Natural killer cell treated with Interleukin-12 subunit alpha and Interleukin-12 subunit beta and Interleukin-15 and Interleukin-18, amount 100 ng/mL, for 72 hours (primary cell): ENCODE data around the gene MSL1. TPM values are rescaled to one million over a fixed set of nuclear protein-coding genes. Genes with fewer than 3 reads are reported as not detected.
"Not testable (repeated sequence)": the region's sequence is repeated elsewhere in the genome, so short reads cannot be mapped to it uniquely, and the experiment has no call there.

ENCODE experiments used
- ATAC-seq, 2 donors: fragments of 150-1000 bp; cut with Tn5 transposase in 1 of 2; sonication (Bioruptor Pico), chemical (Tn5 transposase) in 1 of 2; 2 replicates each; pipeline ENCODE4 v1.10.0; 2021
- DNase-seq: peaks from one replicate; pipeline ENCODE4 v3.0.0; 2022; ENCODE audit warnings: low spot score
- H3K27ac Mint-ChIP-seq, 2 donors: 1 replicate in 1 of 2; 2 replicates in 1 of 2; pipeline ENCODE4 v1.8.0; 2022; ENCODE audit warnings: mixed read lengths in 2 of 2, mild to moderate bottlenecking in 1 of 2, moderate library complexity in 1 of 2
- H3K27me3 Mint-ChIP-seq, 2 donors: 1 replicate in 1 of 2; 2 replicates in 1 of 2; pipeline ENCODE4 v1.8.0; 2022; ENCODE audit warnings: mixed read lengths in 2 of 2
- H3K36me3 Mint-ChIP-seq: one replicate; pipeline ENCODE4 v1.8.0; 2022; ENCODE audit warnings: mixed read lengths
- H3K4me1 Mint-ChIP-seq, 2 donors: 1 replicate in 1 of 2; 2 replicates in 1 of 2; pipeline ENCODE4 v1.8.0; 2022; ENCODE audit warnings: low read depth in 2 of 2, mixed read lengths in 2 of 2, mild to moderate bottlenecking in 1 of 2
- H3K4me3 Mint-ChIP-seq: one replicate; pipeline ENCODE4 v1.8.0; 2022; ENCODE audit warnings: mixed read lengths
- H3K9me3 Mint-ChIP-seq: 2 replicates; pipeline ENCODE4 v1.8.0; 2022; ENCODE audit warnings: mixed read lengths
- total RNA-seq, 2 donors: library from RNA; stranded (reverse); gene quantifications; one replicate each; pipeline ENCODE4 v1.2.3, GENCODE V29; 2022

MSL1 gene
- total RNA-seq, 2 donors from 2014 or later = 79.8 to 102 TPM

DNA sequence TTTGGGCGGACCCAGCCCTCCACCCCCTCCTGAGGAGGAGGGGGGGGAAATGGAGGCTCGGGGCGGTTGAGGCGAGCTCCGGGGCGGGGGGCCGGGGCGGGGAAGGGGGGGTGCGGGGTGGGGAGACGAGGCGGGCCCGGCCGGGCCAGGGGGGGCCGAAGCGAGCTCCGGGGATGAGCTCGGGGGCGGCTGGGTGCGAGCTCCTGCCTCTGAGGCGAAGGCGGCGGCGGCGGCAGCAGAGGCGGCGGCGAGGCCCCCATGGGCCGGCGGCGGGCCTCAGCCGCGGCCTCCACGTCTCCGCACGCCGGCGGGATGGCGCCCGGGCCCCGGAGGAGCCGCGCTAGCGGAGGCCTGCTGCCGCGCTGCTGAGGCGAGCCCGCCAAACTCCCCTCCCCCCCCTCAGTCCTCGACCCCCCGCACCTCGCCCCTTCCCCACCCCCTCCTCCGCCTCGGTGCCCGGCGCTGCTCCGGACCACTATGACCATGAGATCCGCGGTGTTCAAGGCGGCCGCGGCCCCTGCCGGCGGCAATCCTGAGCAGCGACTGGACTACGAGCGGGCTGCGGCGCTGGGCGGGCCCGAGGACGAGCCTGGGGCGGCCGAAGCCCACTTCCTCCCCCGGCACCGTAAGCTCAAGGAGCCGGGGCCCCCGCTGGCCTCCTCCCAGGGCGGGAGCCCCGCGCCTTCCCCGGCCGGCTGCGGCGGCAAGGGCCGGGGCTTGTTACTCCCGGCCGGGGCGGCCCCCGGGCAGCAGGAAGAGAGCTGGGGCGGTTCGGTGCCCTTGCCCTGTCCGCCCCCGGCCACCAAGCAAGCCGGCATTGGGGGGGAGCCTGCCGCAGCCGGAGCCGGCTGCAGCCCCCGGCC is 596 bp downstream of the MSL1 start:
- H3K4me3 Mint-ChIP-seq = no peak overlapping the region
- ATAC-seq (peak; percentile 59 to 72), DNase-seq (no peak)
- no peaks in the 10 kb centered on the region for H3K9me3 Mint-ChIP-seq
- H3K4me1 Mint-ChIP-seq = peaks cover 33 to 37% of the 10 kb centered on the region in 2 donors
- no peaks in the 10 kb centered on the region for H3K27me3 Mint-ChIP-seq
- H3K36me3 Mint-ChIP-seq = peaks cover 16% of the 10 kb centered on the region
- peak overlapping the region; percentile 85 to 93 for H3K27ac Mint-ChIP-seq

DNA sequence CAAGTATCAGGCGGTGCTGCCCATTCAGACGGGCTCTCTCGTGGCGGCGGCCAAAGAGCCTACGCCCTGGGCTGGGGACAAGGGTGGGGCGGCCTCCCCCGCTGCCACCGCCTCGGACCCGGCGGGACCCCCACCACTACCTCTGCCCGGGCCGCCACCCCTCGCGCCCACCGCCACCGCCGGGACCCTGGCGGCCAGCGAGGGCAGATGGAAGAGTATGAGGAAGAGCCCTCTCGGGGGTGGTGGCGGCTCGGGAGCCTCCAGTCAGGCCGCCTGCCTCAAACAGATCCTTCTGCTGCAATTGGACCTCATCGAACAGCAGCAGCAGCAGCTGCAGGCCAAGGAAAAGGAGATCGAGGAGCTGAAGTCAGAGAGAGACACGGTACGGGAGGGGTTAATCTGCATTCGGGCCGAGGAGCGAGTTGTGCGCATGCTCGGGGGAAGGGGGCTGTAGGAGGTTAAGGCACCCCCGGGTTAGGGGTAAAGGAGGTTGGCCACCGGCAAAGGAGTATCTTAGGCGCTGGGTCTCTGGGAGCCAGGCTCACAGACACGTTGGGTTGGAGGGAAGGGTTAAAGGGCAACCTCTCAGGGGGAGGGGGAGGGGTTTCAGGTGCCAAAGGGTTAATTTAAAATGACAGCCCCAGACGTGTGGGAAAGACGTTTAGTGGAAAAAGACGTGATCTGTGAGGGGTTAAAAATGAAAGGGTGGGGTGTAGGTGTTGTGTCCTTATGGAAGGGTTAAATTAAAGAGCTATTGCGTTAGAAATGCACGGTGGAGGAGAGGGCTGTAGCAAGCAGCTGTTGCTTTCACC is 1.4 kb downstream of the MSL1 start:
- Mint-ChIP-seq H3K4me3 (peak overlapping the region; percentile 100), H3K27me3 (no peaks in the 10 kb centered on the region), H3K27ac (peak overlapping the region; percentile 85 to 93), H3K4me1 (peaks cover 33 to 36% of the 10 kb centered on the region in 2 donors), H3K36me3 (peaks cover 16% of the 10 kb centered on the region), H3K9me3 (no peaks in the 10 kb centered on the region)
- DNase-seq (peak; percentile 73), ATAC-seq (peak in 1 of 2 donors; percentile 22)

DNA sequence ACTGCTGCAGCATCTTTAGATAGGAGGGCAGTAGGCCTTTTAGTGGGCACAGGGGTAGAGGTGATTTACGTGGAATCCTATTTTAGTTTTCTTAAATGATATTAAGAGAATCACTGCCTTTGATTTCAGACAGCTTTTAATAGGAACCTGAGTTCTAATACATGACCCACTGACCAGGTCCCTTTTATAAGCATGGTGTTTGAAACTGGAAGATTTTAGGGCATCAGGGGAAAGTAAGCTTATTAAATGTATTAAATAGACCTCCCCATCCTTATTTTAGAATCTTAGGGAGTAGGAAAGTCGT is 2.0 kb downstream of the MSL1 start:
- Mint-ChIP-seq H3K4me3 (peak overlapping the region; percentile 100), H3K27ac (peak overlapping the region; percentile 85 to 93), H3K27me3 (no peaks in the 10 kb centered on the region), H3K9me3 (no peaks in the 10 kb centered on the region), H3K4me1 (peaks cover 33% of the 10 kb centered on the region in 2 donors), H3K36me3 (peaks cover 16% of the 10 kb centered on the region)
- ATAC-seq (no peak), DNase-seq (no peak)

DNA sequence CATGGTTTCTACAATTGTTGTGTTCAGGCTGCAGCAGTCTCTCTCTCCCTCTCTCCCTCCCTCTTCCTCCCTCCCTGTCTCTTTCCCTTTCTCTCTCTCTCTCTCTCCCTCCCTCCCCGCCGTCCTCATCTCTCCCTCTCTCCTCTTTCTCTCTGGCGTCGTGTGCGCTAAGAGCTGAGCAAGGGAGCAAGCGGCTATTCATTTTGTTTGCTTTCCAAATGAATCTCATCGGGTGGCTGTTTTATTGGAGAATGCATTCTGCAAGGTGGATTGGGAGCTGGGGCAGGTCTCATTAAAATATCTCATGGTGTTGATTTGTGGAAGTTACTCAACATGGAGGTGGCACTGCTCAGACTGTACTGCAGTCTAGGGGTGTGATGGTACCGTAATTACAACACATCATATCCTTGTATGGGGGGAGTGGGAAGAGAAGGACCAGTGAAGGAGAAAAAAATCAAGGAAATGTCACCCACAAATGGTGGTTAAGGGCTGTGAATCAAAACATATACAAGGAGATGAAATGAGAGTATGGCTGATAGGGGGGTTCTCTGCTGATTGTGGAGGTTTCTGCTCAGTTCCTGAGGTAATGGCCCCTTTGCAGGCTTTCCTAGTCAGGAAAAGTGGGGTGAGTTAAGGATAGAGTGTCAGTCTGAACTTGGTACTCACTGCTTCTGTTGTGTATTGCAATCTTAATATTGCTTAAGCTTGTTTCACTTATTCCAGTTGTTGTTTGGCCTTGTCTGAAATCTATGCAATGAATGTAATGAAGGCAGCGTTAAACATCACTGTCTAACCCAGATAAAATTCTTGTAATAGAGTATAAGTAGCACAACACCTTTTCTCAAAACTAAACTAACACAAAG is 2.7 kb downstream of the MSL1 start:
- Mint-ChIP-seq H3K4me1 (peaks cover 33% of the 10 kb centered on the region in 2 donors), H3K9me3 (no peaks in the 10 kb centered on the region)

DNA sequence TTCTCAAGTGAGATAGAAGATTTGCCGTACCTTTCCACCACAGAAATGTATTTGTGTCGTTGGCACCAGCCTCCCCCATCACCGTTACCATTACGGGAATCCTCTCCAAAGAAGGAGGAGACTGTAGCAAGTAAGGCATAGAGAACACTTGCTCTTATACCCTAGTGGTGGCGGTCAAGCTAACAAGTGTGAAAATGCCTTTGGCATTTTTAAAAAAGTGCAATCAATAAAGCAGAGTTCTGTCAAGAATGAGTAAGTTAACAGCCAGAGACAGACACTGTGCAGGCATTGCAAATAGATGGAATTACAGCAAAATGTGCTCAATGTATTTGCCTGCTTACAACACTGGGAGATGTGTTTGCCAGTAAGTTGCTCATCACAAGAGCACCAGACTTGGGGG is 7.7 kb downstream of the MSL1 start:
- Mint-ChIP-seq H3K4me1 (peaks cover 17 to 26% of the 10 kb centered on the region in 2 donors), H3K27me3 (no peaks in the 10 kb centered on the region), H3K9me3 (no peaks in the 10 kb centered on the region), H3K4me3 (no peak overlapping the region), H3K36me3 (peaks cover 54% of the 10 kb centered on the region), H3K27ac (peak overlapping the region in 1 of 2 donors; percentile 77)
- ATAC-seq (no peak), DNase-seq (no peak)

More for the DNA sequence above, 2.7 kb downstream of the MSL1 start:
- peaks cover 21% of the 10 kb centered on the region for H3K36me3 Mint-ChIP-seq
- no peaks in the 10 kb centered on the region for H3K27me3 Mint-ChIP-seq
- DNase-seq (no peak), ATAC-seq (no peak)
- H3K4me3 Mint-ChIP-seq = peak overlapping the region; percentile 100
- H3K27ac Mint-ChIP-seq = peak overlapping the region; percentile 85 to 93

DNA sequence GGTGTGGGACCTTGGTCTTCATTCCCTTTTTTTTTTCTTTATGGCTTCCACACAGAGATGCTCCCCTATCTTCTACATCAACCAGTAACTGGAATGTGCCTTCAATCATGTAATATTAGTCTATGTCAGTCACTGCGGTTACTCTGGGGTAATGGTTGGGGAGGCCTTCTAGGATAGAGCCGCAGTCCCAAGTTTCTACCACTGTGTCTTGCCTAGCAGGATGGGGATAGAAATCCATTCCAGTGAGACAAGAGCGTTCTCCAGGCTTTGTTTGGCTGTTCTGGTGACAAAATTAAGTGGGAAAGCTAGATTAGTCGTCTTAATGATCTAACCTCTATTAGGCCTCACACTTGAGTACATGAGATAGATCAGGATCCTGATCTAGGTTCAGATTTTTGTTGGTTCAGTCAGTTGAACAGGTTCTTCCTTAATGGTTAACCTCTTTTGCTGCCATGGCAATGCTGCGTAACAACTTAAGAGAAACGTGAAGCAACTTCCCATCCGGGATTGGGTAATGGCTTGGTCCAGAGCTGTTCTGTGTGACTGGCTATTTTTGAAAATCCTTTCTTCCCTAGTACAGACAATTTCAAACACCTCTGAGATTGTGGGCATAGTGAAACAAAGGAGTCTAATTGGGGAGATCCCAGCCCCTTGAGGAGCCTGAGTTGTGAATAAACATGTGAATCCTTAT is 8.7 kb downstream of the MSL1 start:
- H3K4me3 Mint-ChIP-seq = no peak overlapping the region
- no peaks in the 10 kb centered on the region for H3K27me3 Mint-ChIP-seq
- peaks cover 13 to 20% of the 10 kb centered on the region in 2 donors for H3K4me1 Mint-ChIP-seq
- H3K36me3 Mint-ChIP-seq = peaks cover 61% of the 10 kb centered on the region
- H3K9me3 Mint-ChIP-seq = no peaks in the 10 kb centered on the region
- DNase-seq (no peak), ATAC-seq (peak in 1 of 2 donors; percentile 43)
- H3K27ac Mint-ChIP-seq = peak overlapping the region; percentile 26 to 77

DNA sequence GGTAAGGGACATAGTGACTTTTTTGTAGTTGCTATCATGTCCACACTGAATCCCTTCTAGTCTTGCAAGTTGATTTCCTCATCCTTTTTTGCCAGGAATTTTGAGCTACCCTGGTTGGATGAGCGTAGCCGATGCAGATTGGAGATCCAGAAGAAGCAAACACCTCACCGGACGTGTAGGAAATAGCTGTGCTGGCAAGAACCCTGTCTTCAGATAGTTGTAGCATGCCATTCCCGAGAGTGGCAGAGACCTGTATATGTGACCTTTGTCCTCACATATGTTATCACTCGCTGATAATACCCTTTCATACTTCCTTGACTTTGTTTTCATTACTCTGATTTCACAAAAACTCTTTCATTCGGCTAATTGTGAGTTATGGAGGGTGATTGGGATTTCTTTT is 12.4 kb downstream of the MSL1 start:
- H3K36me3 Mint-ChIP-seq = peaks cover 54% of the 10 kb centered on the region
- no peak for DNase-seq
- H3K9me3 Mint-ChIP-seq = no peaks in the 10 kb centered on the region
- no peak overlapping the region for H3K4me3 Mint-ChIP-seq
- no peaks in the 10 kb centered on the region for H3K27me3 Mint-ChIP-seq
- ATAC-seq = no peak
- H3K4me1 Mint-ChIP-seq = peaks cover 8 to 14% of the 10 kb centered on the region in 2 donors
- H3K27ac Mint-ChIP-seq = peak overlapping the region in 1 of 2 donors; percentile 32

DNA sequence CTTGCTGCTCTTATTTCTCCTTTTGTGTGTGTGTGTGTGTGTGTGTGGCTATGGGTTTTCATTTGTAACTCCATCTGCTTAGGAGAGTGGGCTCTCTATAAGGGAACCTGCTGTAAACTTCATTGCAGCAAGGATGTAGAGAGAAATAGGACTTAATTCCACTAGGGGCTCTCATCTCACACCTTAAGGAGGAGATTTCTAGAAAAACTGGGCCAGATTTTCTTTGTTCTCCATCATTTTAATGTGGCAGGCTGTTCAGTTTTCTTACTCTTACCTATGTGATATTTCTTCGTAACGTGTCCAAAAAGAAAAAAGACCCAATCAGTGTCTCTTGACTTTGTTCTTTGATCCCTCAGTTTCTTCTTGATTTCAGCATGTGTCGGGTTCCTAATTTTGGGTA is 14.0 kb downstream of the MSL1 start:
- Mint-ChIP-seq H3K36me3 (peaks cover 41% of the 10 kb centered on the region), H3K27me3 (no peaks in the 10 kb centered on the region), H3K27ac (peak overlapping the region; percentile 14 to 63), H3K9me3 (no peaks in the 10 kb centered on the region), H3K4me1 (peaks cover 10 to 13% of the 10 kb centered on the region in 2 donors), H3K4me3 (no peak overlapping the region)
- ATAC-seq (no peak), DNase-seq (no peak)

DNA sequence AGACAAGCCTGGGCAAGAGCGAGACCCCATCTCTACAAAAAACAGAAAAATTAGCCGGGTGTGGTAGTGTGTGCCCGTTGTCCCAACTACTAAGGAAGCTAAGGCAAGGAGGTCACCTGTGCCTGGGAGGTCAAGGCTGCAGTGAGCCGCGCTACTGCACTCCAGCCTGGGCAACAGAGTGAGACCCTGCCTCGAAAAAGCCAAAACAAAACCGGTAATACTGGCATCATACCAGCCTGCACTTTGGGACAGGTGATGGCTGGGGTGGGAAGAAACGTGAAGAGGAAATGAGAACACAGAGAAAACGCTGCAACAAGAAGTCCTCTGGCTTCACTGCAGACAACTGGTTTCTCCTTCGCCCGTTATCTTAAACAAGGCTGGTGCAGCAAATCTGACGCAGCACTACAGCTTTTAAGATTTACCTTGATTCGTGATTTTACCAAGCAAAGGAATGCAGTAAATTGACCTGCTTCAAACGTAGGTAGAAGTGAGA is 17.8 kb downstream of the MSL1 start:
- H3K27me3 Mint-ChIP-seq = no peaks in the 10 kb centered on the region
- no peak for ATAC-seq
- peaks cover 18% of the 10 kb centered on the region for H3K36me3 Mint-ChIP-seq
- no peaks in the 10 kb centered on the region for H3K9me3 Mint-ChIP-seq
- H3K27ac Mint-ChIP-seq = peak overlapping the region; percentile 92 to 96
- H3K4me1 Mint-ChIP-seq = peaks cover 21 to 24% of the 10 kb centered on the region in 2 donors
- no peak for DNase-seq
- H3K4me3 Mint-ChIP-seq = peak overlapping the region; percentile 94

DNA sequence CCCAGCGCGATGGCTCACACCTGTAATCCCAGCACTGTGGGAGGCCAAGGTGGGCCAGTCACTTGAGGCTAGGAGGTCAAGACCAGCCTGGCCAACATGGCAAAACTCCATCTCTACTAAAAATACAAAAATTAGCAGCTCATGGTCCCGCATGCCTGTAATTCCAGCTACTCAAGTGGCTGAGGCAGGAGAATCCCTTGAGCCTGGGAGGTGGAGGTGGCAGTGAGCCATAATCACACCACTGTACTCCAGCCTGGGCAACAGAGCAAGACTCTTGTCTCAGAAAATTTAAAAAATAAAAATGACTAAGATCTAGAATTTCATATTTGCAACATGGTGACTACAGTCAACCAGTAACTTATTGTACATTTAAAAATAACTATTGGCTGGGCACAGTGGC is 21.4 kb downstream of the MSL1 start:
- not testable (repeated sequence) for H3K27ac Mint-ChIP-seq, H3K9me3 Mint-ChIP-seq, H3K4me3 Mint-ChIP-seq, DNase-seq, H3K27me3 Mint-ChIP-seq, ATAC-seq
- peaks cover 32 to 34% of the 10 kb centered on the region in 2 donors for H3K4me1 Mint-ChIP-seq
- H3K36me3 Mint-ChIP-seq = peaks cover 13% of the 10 kb centered on the region

DNA sequence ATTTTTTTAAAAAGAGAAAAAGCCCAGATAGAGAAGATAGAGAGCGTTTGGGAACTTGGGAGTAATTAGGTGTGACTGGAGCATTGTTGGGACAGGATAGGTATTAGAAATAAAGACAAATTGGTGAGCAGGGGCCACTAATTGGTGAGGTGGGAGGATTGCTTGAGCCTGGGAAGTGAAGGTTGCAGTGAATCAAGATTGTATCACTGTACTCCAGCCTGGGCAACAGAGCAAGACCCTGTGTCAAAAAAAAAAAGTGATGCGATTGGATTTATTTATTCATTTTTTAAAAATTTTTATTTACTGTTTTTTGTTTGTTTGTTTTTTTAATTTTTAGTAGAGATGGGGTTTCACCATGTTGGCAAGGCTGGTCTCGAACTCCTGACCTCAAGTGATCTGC is 23.7 kb downstream of the MSL1 start:
- Mint-ChIP-seq H3K36me3 (peaks cover 28% of the 10 kb centered on the region), H3K9me3 (no peaks in the 10 kb centered on the region), H3K4me1 (peaks cover 39 to 41% of the 10 kb centered on the region in 2 donors), H3K27ac (peak overlapping the region in 1 of 2 donors; percentile 73), H3K4me3 (no peak overlapping the region), H3K27me3 (no peaks in the 10 kb centered on the region)
- ATAC-seq = no peak
- DNase-seq = no peak

DNA sequence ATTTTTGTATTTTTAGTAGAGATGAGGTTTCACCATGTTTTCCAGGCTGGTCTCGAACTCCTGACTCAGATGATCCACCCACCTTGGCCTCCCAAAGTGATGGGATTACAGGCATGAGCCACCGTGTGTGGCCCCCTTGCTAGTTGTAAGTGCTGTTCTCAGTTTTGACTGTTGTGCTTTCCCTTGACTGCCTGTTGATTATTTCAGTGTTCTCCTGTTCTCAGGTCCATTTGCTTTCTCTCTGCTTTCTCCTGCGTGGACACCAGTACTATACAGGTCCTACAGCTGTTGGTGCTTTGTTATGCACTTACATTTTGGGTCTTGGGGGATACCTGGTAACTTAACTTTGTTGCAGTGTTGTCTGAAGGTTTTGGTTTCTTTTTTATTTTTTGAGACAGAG is 26.8 kb downstream of the MSL1 start:
- Mint-ChIP-seq H3K36me3 (peaks cover 32% of the 10 kb centered on the region), H3K9me3 (no peaks in the 10 kb centered on the region), H3K4me3 (no peak overlapping the region), H3K4me1 (peaks cover 31 to 35% of the 10 kb centered on the region in 2 donors), H3K27ac (peak overlapping the region in 1 of 2 donors; percentile 56), H3K27me3 (no peaks in the 10 kb centered on the region)
- DNase-seq (no peak), ATAC-seq (no peak)

DNA sequence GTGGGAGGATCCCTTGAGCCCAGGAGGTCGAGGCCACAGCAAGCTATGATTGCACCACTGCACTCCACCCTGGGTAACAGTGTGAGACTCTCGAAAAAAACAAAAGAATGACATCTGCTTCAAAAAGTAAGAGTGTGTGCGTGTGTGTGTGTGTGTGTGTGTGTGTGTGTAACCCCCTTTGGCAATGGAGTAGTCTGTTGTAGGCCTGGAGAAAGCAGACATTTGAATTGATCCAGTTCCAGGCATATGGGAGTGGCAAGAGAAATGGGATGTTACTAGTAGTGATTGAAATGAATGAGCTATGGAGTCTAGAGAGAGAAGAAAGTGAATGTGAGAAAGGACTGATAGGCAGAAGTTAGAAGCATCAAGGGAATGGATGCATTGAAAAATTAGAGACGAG is 28.5 kb downstream of the MSL1 start:
- H3K27ac Mint-ChIP-seq = no peak overlapping the region
- no peak for ATAC-seq
- H3K27me3 Mint-ChIP-seq = no peaks in the 10 kb centered on the region
- DNase-seq = no peak
- H3K36me3 Mint-ChIP-seq = peaks cover 37% of the 10 kb centered on the region
- no peak overlapping the region for H3K4me3 Mint-ChIP-seq
- H3K4me1 Mint-ChIP-seq = peaks cover 34 to 40% of the 10 kb centered on the region in 2 donors
- no peaks in the 10 kb centered on the region for H3K9me3 Mint-ChIP-seq
